Glomerular endothelial cell (primary cell): ENCODE results near the gene ELN. TPM values are rescaled to one million over a fixed set of nuclear protein-coding genes. Genes with fewer than 3 reads are reported as not detected.

Source experiments
- DNase-seq: peaks from one replicate; pipeline ENCODE4 v3.0.0-alpha.2; 2011; ENCODE audit warnings: low read depth, low spot score; ENCODE audit errors: extremely low read depth
- total RNA-seq: library from RNA; depleted of rRNA; stranded (reverse); fragments of >200 nt; gene quantifications from 2 replicates; pipeline ENCODE4 v1.2.3, GENCODE V29; 2015

Gene ELN
- total RNA-seq, 1 donor from 2014 or later: 0.35 TPM

GRCh38 chr7:74087791-74088453 is 59.9 kb downstream of the ELN start:
- DNase-seq: no peak

DNA sequence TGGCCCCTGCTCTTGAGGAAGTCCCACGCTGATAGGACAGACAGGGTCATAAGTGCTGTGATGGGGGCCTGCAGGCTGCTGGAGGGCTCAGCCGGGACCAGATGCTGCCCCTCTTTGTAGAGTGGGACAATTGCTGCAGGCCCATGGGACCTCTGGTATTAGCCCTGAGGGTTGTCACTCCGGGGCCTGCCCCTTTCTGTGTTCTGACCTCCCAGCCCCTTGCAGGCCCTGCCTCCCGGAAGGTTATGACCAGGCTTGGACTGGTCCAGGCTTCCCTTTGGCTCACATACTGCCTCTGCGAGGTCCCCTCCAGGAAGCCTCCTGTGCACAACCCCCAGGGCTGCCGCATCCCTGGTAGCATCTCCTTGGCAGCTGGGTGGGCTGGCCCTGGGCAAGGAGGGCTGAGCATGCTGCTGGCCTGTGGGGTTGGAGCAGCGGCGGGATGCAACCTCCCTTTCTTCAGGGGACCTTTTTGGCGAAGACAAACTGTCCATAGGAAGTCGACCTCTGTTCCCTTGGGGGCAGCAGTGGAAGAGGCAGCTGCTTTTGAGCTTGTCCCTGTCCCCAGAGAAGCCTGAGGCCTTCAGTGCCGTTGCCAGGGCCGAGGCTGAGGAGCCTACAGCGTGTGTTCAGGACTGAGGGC is 64.5 kb downstream of the ELN start:
- DNase-seq: no peak

GRCh38 chr7:74092964-74093471 is 65.0 kb downstream of the ELN start:
- DNase-seq: no peak

DNA sequence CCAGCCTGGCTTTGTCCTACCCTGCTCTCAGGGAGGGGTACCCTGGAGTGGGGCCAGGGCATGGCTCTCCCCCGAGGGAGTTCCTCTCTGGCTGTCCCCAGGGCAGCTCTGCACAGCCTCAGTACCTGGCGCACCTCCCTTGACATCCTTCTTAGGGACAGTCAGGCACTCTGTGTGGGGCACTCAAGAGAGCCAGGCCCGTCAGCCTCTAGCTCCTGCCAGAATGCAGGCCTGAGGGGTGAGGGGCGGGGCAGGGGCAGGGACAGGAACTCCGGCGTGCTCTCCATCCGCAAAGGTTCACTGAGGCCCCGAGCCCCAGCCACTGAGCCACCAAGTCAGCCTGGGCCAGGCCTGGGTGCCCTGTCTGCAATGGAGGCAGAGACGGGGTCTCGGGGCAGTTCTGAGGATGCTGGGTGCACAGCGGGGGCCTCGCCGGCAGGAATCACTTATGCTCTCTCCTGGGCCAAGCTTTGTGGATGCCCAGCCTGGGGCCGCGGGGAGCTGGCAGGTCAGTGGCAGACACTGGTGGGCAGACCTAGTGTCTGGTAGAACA is 65.8 kb downstream of the ELN start:
- DNase-seq: no peak

DNA sequence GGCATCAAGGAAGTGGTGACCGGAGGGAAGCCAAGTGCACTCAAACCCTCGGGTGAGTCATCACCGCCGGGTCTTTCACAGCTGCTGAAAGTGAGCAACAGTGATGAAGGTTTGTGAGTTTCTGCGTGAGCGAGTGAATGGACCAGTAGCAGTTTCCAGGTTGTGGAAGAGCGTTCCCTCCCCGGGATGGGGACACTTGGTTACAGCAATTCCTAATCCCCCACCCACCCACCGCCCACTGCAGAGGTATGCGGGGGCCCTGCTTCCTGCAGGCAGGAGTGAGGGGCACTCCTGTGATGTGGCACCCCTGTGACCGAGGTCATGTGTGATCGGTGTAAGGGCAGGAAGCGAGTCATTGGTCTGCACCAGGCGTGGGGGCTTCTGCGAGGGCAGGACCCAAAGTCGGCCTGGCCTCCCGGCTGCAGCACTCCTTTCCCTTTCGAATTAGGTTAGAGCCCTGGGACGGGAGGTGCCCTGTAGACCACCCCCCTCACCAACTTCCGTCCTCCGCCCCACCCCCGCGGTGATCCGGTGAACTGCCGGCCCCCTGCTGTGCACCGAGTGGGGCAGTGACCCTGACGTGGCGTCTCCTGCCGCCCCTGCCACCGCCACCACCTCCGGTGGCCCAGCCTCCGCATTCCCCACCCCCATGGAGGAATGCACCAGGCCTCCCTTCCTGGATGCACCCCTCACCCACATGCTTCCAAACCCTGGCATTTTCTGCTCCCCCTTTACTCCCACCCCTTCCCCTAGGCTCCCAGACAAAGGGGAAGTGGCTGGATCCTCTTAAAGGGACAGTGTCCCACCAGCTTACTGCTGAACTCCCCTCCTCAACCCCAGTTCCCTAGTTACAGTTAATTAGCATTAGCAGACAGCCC is 66.5 kb downstream of the ELN start:
- DNase-seq: peak; percentile 55

DNA sequence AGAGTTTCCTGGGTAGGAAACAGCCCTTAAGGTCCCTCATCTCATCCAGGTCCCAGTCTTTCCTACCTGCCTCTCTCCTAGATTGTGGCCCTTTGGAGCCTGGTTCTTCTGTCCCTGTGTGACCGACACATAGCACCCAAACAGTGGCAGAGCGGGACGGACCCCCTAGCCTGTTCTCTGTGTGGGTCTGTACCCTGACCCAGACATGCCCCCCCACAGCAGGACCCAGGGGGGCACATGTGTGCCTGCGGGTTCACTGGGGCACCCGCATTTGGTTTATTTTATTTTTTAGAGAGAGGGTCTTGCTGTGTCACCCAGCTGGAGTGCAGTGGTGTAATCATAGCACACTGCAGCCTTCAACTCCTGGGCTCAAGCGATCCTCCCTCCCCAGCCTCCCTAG is 67.2 kb downstream of the ELN start:
- no peak for DNase-seq

- DNase-seq: peak; percentile 64
These were observed 70.1 kb downstream of the ELN start for GRCh38 chr7:74097937-74098614.

DNA sequence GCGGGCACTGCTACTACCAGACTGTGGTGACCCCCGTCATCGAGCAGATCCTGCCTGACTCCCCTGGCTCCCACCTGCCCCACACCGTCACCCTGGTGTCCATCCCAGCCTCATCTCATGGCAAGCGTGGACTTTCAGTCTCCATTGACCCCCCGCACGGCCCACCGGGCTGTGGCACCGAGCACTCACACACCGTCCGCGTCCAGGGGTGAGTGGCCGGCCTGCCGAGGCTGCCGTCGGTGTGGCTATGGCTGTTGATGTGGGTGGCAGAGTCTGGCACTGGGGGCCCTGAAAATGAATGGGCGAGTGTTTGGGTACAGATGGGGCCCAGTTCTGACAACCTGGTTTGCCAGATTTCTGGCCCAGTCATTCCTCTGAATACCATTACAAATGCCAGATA is 71.1 kb downstream of the ELN start:
- no peak for DNase-seq

- no peak for DNase-seq
These were observed 73.2 kb downstream of the ELN start for GRCh38 chr7:74101061-74101681.

DNA sequence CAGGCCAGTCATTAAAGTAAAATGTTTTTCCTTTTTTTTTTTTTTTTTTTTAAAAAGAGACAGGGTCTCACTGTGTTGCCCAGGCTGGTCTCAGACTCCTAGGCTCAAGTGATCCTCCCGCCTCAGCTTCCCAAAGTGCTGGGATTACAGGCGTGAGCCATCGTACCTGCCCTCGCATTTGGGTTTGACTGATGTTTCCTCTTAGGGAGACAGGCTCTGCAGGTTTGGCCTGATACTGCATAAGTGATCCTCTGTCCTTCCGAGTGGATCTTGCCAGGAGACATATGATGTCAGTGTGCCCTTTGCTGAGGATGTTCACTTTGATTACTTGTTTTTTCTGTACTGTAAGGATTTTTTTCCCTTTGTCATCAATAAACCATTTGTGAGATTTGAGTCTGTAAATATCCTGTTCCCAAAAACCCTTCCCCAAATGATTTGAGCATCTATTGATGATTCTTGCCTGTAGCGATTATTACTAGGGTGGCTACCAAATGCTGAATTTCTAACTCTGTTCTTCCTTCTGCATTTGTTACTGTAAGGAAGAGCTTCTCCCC is 75.3 kb downstream of the ELN start:
- DNase-seq: no peak

GRCh38 chr7:74104702-74105101 is 76.7 kb downstream of the ELN start:
- no peak for DNase-seq

GRCh38 chr7:74105992-74106391 is 78.0 kb downstream of the ELN start:
- no peak for DNase-seq

GRCh38 chr7:74106846-74107245 is 78.9 kb downstream of the ELN start:
- no peak for DNase-seq

DNA sequence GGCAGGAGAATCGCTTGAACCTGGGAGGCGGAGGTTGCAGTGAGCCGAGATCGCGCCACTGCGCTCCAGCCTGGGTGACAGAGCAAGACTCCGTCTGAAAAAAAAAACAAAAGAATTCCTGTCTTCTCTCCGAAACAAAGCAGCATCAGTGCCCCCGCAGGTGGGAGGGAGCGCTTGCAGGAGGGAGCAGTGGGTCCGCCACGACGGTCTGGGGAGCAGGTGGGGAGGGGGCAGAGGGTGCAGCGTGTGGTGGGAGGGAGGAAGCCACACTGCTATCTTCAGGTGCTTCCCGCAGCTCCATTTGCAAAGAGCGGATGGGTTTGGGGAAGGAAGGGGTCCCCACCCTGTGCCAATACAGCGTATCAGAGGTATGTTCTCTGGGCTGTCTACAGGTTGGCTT is 87.4 kb downstream of the ELN start:
- no peak for DNase-seq

DNA sequence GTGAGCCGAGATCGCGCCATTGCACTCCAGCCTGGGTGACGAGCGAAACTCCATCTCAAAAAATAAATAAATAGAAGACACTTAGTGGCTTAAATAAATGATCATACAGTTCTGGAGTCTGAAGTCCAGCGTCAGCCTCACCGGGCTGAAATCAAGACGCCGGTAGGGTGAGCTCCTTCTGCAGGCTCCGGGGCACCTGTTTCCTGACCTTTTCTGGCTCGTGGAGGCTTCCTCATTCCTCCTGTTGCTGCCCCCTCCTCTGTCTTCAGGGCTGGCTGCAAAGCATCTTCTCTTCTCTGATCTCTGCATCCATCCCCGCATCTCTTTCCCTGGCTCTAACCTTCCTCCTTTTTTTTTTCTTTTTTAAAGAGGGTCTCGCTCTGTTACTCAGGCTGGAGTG is 88.4 kb downstream of the ELN start:
- DNase-seq: no peak

Other genes with a start within 250 kb of the ELN start
- 0.93 and 9.4 TPM in 2 replicates for gene CLDN4, start 197.2 kb upstream of the ELN start, total RNA-seq
- 0.41 and 5.3 TPM in 2 replicates for gene METTL27, start 185.7 kb upstream of the ELN start, total RNA-seq
- not detected in 2 replicates for gene TMEM270, start 167.0 kb upstream of the ELN start, total RNA-seq
- 56.8 and 64.8 TPM in 2 replicates for gene LIMK1, start 55.6 kb downstream of the ELN start, total RNA-seq
- 264 and 287 TPM in 2 replicates for gene EIF4H, start 146.2 kb downstream of the ELN start, total RNA-seq
- 0.18 and 0.19 TPM in 2 replicates for gene LAT2, start 181.8 kb downstream of the ELN start, total RNA-seq
- 17.6 and 21.1 TPM in 2 replicates for gene RFC2, start 226.2 kb downstream of the ELN start, total RNA-seq